Activated CD8-positive, alpha-beta T cell treated with anti-CD3 and anti-CD28 coated beads, Interleukin-2, amount 10 ng/mL, durations not matched to agents 7 days and 5 days (primary cell): ENCODE results near the gene AMZ1. TPM values are rescaled to one million over a fixed set of nuclear protein-coding genes. Genes with fewer than 3 reads are reported as not detected.

Experiments used
- ATAC-seq: fragments of 150-1000 bp; cut with Tn5 transposase; one replicate; pipeline ENCODE4 v1.10.0; 2021; ENCODE audit warnings: moderate library complexity
- CTCF ChIA-PET: fragments of 350-600 bp; sonication (Branson Sonifier 250); formaldehyde crosslinking; loops from one replicate; lab custom pipeline; 2021; ENCODE audit warnings: antibody characterized with exemption; lab: Charles Lee
- POLR2A ChIA-PET: fragments of 350-600 bp; sonication (Branson Sonifier 250); formaldehyde crosslinking; loops from one replicate; lab custom pipeline; 2021; ENCODE audit warnings: antibody characterized with exemption; lab: Charles Lee
- DNase-seq: peaks from one replicate; pipeline ENCODE4 v3.0.0-alpha.2; 2020
- H3K27ac Mint-ChIP-seq: one replicate; pipeline ENCODE4 v1.8.0; 2021; ENCODE audit warnings: mild to moderate bottlenecking, mixed read lengths
- H3K27me3 Mint-ChIP-seq: one replicate; pipeline ENCODE4 v1.8.0; 2021; ENCODE audit warnings: low read depth, mixed read lengths
- H3K36me3 Mint-ChIP-seq: one replicate; pipeline ENCODE4 v1.8.0; 2021; ENCODE audit warnings: low read depth, mixed read lengths
- H3K4me1 Mint-ChIP-seq: one replicate; pipeline ENCODE4 v1.8.0; 2021; ENCODE audit warnings: low read depth, mixed read lengths
- H3K4me3 Mint-ChIP-seq: one replicate; pipeline ENCODE4 v1.8.0; 2021; ENCODE audit warnings: mild to moderate bottlenecking, mixed read lengths
- H3K9me3 Mint-ChIP-seq: one replicate; pipeline ENCODE4 v1.8.0; 2022; ENCODE audit warnings: mixed read lengths; ENCODE audit not compliant: insufficient read depth
- total RNA-seq, 2 experiments: library from RNA; stranded (reverse); gene quantifications; one replicate each; pipeline ENCODE4 v1.2.3, GENCODE V29; 2021

The AMZ1 gene
- total RNA-seq, 2 experiments from 2014 or later: not detected

DNA sequence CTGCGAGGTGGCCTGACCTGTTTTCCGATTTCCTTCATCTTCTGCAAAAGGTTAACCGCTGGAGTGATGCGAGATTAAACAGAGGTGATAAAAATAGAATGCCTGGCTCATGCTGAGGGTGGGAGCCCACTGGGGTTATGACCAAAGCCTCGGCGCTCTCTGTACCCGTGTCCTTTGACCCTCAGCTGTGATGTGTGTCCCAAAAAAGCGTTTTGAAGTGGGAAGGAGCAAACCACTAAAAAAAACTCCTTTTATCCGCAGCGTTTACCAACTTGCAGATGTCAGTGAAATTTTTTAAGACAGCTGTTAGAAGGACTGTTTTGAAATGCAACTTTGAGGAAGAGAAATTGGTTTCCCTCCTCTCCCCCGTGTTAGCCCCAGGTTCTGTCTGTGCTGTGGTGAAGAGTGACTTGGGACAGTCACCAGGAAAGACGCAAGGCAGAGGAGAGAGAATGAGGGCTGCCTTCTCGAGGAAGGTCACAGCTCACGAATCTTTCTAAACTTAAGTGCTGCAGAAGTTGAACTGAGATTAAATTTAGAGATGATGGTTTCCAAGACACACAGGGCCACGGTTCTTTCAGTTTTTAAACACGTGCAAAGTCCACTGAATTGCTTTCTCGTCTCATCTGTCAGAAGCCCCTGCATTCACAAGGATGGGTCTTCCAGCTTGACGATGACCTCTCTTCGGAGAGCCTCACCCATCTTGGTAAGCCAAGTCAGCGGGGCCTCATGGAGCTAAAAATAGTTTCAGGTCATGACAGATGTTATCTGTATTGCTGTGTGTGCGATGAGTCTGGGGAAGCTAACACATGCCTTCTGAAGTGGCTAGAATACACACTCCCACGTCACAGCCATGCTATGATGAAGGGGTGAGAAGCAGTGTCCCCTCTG, 27.6 kb downstream of the AMZ1 start:
- H3K27ac Mint-ChIP-seq: peak overlapping the region; percentile 73
- ChIA-PET POLR2A (interaction anchor here (0.9 to 1.4 kb wide), 2 partner anchors 17 to 70 kb away, joined by 3 to 5 read pairs; no protein-coding TSS in a partner anchor), CTCF (interaction anchor here (0.8 to 2.7 kb wide), 5 partner anchors 14 to 325 kb away, joined by 3 to 16 read pairs (median 4); no protein-coding TSS in a partner anchor)
- H3K27me3 Mint-ChIP-seq: peaks cover 17% of the 10 kb centered on the region
- no peaks in the 10 kb centered on the region for H3K9me3 Mint-ChIP-seq
- H3K36me3 Mint-ChIP-seq: no peaks in the 10 kb centered on the region
- H3K4me1 Mint-ChIP-seq: peaks cover 85% of the 10 kb centered on the region
- ATAC-seq: peak; percentile 76
- H3K4me3 Mint-ChIP-seq: peak overlapping the region; percentile 47
- DNase-seq: peak; percentile 66

DNA sequence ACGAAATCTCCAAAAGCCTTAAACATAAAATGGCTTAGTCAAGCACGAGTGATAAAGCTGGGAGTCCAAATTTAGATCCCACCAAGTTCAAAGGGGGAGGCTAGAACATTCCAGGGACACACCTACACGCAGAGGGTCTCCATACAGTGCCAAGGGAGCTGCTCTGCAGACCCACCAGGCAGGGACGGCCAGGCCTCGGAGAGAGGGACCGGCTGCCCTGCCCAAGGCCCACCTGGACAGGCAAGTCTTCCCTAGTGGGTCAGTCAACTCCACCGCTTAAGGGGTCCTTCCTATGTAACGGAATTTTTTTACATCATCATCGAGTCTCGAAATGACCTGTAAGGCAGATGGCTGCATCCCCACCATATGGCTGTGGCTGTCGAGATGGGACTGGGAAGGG, 28.5 kb downstream of the AMZ1 start:
- ChIA-PET POLR2A (no interaction called here), CTCF (interaction anchor here (0.8 to 2.7 kb wide), 5 partner anchors 17 to 325 kb away, joined by 3 to 16 read pairs (median 4); no protein-coding TSS in a partner anchor)
- Mint-ChIP-seq H3K4me1 (peaks cover 81% of the 10 kb centered on the region), H3K27me3 (peaks cover 17% of the 10 kb centered on the region), H3K27ac (no peak overlapping the region), H3K9me3 (no peaks in the 10 kb centered on the region), H3K36me3 (no peaks in the 10 kb centered on the region), H3K4me3 (peak overlapping the region; percentile 47)
- DNase-seq (no peak), ATAC-seq (no peak)

DNA sequence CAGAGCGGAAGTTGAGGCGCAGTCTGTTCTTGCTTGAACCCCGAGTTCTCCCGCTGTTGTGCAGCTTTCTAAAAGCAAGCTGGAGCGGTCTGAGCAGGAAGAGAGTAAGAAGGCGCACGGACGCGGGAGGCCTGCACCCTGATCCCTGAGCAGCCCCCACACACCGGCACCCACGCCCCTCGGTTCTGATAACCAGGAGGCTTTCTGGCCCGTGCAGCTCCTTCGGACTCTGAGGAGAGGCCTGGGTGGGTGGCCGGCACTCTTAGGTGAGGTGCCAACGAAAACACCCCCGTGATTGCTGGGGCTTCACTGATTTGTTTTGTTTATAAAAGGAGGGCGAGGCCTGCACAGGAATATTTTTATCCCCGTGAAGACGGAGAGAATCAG, 28.9 kb downstream of the AMZ1 start:
- Mint-ChIP-seq H3K27me3 (peaks cover 17% of the 10 kb centered on the region), H3K4me1 (peaks cover 79% of the 10 kb centered on the region), H3K4me3 (no peak overlapping the region), H3K27ac (no peak overlapping the region), H3K9me3 (no peaks in the 10 kb centered on the region), H3K36me3 (no peaks in the 10 kb centered on the region)
- DNase-seq: no peak
- ChIA-PET POLR2A (no interaction called here), CTCF (interaction anchor here (1.1 to 1.6 kb wide), 3 partner anchors 10 to 47 kb away, joined by 3 read pairs; no protein-coding TSS in a partner anchor)
- ATAC-seq: no peak

DNA sequence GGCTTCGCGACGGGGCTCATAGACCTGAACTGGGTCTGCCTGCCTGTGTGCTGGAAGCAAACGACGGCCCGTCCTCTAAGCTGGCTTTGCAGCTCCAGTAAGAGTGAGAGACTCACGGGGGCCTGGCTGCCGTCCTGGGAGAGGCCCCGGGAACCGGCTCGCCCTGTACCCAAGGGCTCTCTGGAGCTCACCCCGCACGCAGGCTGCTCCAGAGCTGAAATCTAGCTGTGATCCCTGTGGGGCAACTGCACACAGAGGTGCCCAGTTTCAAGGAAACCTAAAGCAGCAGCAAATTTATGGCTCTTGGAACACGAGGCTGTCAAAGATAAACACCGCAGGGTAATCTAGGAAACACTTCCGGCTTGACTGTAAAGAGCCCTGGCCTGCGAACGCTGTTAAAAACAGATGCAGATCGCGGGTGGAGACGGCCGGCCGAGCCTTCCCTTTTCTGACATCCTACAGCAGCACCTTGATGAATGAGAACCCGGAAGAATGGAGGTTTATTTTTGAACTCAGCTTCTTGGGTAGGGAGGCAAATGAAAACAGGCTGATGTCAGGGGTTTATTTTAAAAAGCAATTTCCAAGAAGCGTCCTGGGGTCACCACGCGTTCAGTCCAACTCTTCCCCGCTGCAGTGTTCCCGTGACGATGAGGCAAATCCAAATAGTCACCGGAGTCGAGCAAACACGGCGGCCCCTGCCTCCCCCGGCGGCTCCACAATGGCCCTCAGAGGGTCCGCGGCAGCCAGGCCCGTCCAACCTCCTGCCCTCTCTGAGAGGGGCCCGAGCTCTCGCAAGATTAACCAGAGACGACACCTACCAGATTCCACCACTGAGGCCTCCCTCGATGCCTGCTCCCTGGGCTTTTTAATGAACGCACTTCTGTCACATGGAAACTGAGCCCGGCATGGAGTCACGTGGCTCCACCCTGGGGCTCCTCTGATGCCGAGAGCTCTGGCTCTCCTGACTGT, 29.6 kb downstream of the AMZ1 start:
- peak; percentile 49 for DNase-seq
- H3K9me3 Mint-ChIP-seq: no peaks in the 10 kb centered on the region
- H3K27ac Mint-ChIP-seq: peak overlapping the region; percentile 63
- H3K4me3 Mint-ChIP-seq: no peak overlapping the region
- H3K36me3 Mint-ChIP-seq: no peaks in the 10 kb centered on the region
- no peak for ATAC-seq
- peaks cover 75% of the 10 kb centered on the region for H3K4me1 Mint-ChIP-seq
- ChIA-PET CTCF (interaction anchor here (0.9 to 2.9 kb wide), 8 partner anchors 7 to 73 kb away, joined by 3 to 39 read pairs (median 3); no protein-coding TSS in a partner anchor), POLR2A (no interaction called here)
- peaks cover 17% of the 10 kb centered on the region for H3K27me3 Mint-ChIP-seq

DNA sequence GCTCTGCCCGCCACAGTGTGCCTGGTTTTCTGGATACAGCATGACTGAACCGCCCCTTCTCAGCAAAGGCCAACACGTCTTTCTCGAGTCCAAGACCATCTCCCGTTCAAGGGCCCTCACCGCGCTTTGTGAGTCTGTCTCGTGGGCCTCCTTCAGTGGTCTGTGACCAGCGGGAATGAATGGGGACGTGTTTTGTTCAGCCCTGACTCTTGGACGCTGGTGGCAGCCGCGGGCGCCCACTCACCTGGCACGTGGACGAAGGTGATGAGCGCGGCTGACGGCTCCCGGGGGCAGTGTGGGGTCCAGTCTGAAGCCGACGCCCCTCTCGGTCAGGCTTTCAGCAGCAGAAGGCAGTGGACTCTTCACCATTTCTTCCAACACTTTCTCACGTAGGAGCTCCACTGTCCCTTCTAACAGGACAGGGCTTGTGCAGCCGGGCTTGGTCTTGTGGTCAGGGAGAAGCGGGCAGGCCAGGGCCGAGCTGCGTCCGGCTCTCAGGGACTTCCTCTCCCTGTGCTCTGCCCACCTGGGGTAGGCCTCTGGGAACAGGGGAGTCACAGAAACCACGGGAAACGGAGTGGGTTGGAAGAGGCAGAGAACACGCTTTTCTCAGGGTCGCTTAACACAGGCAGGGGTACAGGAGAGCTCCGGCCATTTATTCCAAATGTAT, 30.4 kb downstream of the AMZ1 start:
- ATAC-seq: no peak
- CTCF ChIA-PET: interaction anchor here (0.9 to 2.9 kb wide), 12 partner anchors 8 to 110 kb away, joined by 3 to 39 read pairs (median 4); no protein-coding TSS in a partner anchor
- no peak overlapping the region for H3K27ac Mint-ChIP-seq
- peaks cover 77% of the 10 kb centered on the region for H3K4me1 Mint-ChIP-seq
- DNase-seq: no peak
- H3K36me3 Mint-ChIP-seq: no peaks in the 10 kb centered on the region
- peaks cover 17% of the 10 kb centered on the region for H3K27me3 Mint-ChIP-seq
- H3K4me3 Mint-ChIP-seq: no peak overlapping the region
- POLR2A ChIA-PET: interaction anchor here (1.1 kb wide), 1 partner anchor 8 kb away, joined by 7 read pairs; no protein-coding TSS in a partner anchor
- H3K9me3 Mint-ChIP-seq: no peaks in the 10 kb centered on the region

DNA sequence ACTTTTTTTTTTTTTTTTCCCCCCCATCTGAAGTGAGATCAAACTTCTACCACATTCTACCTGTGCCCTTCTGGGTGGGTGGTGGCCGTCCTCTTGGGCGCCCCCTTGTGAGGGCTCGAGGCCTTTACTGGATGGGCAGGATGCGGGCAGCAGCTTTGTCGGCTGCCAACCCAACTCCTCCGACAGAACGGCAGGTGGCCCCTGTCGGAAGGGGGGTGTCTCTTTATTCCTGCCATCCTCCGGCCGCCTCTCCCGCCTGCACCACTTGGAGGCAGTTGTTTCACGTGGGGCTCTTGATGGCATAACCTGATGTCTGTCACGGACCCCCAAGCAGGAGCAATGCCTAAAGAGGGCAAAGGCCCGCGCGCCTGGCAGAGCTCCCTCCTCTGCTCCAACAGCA, 31.0 kb downstream of the AMZ1 start:
- ATAC-seq (peak; percentile 56), DNase-seq (peak; percentile 77)
- CTCF ChIA-PET: interaction anchor here (0.9 to 2.9 kb wide), 11 partner anchors 9 to 313 kb away, joined by 3 to 39 read pairs (median 4); no protein-coding TSS in a partner anchor
- POLR2A ChIA-PET: interaction anchor here (1.1 kb wide), 1 partner anchor 9 kb away, joined by 7 read pairs; no protein-coding TSS in a partner anchor
- H3K27ac Mint-ChIP-seq: no peak overlapping the region
- H3K36me3 Mint-ChIP-seq: no peaks in the 10 kb centered on the region
- peaks cover 71% of the 10 kb centered on the region for H3K4me1 Mint-ChIP-seq
- H3K4me3 Mint-ChIP-seq: no peak overlapping the region
- H3K9me3 Mint-ChIP-seq: no peaks in the 10 kb centered on the region
- peaks cover 11% of the 10 kb centered on the region for H3K27me3 Mint-ChIP-seq

DNA sequence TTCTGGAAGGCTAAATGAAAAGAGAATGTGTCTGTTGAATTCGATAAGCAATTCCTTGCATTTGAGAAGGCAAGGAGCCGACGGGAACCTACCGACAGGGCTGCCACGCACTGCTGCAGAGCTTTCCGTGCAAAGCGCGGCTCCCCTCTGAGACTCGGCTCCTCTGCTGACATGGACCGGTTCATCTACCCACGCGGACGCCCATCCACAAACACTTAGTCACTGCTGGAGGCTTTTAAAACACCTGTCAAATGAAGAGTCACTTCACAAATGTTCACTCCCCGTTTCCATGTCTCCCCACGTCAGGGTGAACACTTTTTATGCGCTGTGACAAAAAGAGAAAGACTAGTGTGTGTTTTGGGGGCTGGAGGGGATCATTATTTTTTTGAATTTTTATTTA, 32.0 kb downstream of the AMZ1 start:
- Mint-ChIP-seq H3K27ac (no peak overlapping the region), H3K36me3 (no peaks in the 10 kb centered on the region), H3K4me1 (peaks cover 68% of the 10 kb centered on the region), H3K9me3 (no peaks in the 10 kb centered on the region), H3K27me3 (peaks cover 3% of the 10 kb centered on the region), H3K4me3 (no peak overlapping the region)
- CTCF ChIA-PET: interaction anchor here (1.0 to 2.9 kb wide), 7 partner anchors 9 to 314 kb away, joined by 3 to 39 read pairs (median 4); no protein-coding TSS in a partner anchor
- ATAC-seq: no peak
- POLR2A ChIA-PET: interaction anchor here (0.6 kb wide), 1 partner anchor 125 kb away, joined by 3 read pairs; no protein-coding TSS in a partner anchor
- no peak for DNase-seq

DNA sequence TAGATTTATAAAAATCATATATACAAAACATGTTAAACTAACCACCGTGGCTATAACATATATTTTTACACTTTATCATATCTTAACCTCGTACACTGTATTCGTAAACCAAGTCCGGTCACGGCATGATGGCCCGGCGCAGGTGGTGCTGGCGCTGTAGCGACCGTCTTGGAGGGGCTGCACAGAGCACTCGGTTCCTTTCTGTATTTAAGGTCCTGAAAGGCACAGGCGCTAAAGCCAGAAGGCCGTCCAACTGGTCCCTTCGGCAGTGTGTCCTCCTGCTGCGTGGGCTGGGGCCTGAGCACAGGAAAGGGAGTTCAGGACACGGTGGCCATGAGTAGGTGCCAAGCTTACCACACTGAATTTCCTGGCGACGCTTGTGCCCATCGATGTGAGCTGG, 33.8 kb downstream of the AMZ1 start:
- DNase-seq (no peak), ATAC-seq (no peak)
- Mint-ChIP-seq H3K4me1 (peaks cover 51% of the 10 kb centered on the region), H3K4me3 (no peak overlapping the region), H3K27me3 (peaks cover 3% of the 10 kb centered on the region), H3K9me3 (no peaks in the 10 kb centered on the region), H3K27ac (no peak overlapping the region), H3K36me3 (no peaks in the 10 kb centered on the region)
- ChIA-PET POLR2A (no interaction called here), CTCF (interaction anchor here (0.9 to 1.9 kb wide), 2 partner anchors 11 to 36 kb away, joined by 3 to 21 read pairs; no protein-coding TSS in a partner anchor)

DNA sequence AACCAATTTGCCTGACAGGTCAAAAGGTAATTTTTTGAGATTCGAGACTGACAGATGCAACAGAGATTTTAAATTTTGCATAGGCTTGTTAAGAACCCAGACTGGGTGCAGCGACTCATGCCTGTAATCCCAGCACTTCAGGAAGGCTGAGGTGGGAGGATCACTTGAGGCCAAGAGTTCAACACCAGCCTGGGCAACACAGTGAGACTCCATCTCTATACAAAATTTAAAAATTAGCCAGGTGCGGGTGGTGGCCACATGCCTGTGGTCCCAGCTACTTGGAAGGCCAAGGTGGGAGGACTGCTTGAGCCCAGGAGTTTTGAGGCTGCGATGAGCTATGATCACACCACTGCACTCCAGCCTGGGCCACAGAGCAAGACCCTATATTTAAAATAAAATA, 34.6 kb downstream of the AMZ1 start:
- Mint-ChIP-seq H3K4me3 (no peak overlapping the region), H3K27me3 (peaks cover 3% of the 10 kb centered on the region), H3K4me1 (peaks cover 44% of the 10 kb centered on the region), H3K36me3 (no peaks in the 10 kb centered on the region), H3K27ac (no peak overlapping the region), H3K9me3 (no peaks in the 10 kb centered on the region)
- no peak for ATAC-seq
- CTCF ChIA-PET: interaction anchor here (0.9 to 2.3 kb wide), 3 partner anchors 12 to 52 kb away, joined by 3 to 10 read pairs (median 3); no protein-coding TSS in a partner anchor
- POLR2A ChIA-PET: no interaction called here
- no peak for DNase-seq

DNA sequence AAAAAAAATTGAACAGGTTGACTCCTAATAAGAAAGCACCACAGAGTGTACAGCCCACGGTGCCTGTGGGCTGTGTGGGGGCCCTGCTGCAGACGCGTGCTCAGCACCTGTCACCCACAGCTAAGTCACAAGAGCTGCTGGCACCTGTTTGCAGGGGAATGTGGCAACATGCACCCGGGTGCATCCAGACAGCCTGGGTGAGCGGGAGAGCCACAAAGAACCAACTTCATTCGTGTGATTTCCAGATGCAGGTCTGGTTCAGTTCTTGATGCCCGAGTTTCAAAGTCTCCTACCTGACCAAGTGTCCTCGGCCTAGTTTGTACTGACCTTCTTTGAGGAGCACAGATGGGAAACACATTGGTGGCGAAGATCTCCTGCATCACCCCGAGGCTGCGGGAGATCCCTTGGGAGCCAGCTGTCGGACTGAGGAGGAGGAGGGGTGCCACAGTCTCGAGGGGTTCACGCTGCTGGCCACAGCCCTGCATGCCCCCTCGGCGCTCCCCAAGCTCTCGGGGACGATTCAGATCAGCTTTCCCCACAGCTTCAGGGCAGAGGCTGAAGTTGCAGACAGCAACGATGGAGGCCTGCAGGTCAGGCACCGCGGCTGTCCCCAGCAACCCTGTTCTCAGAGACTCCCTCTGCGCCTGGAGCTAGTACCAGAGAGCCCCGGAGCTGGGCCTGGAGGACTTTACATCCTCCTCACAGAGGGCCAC, 35.3 kb downstream of the AMZ1 start:
- no peak overlapping the region for H3K27ac Mint-ChIP-seq
- ChIA-PET CTCF (interaction anchor here (0.7 to 2.3 kb wide), 4 partner anchors 13 to 142 kb away, joined by 3 to 10 read pairs (median 3); no protein-coding TSS in a partner anchor), POLR2A (interaction anchor here (1.0 kb wide), 1 partner anchor 11 kb away, joined by 3 read pairs; no protein-coding TSS in a partner anchor)
- ATAC-seq: no peak
- H3K9me3 Mint-ChIP-seq: no peaks in the 10 kb centered on the region
- no peak overlapping the region for H3K4me3 Mint-ChIP-seq
- H3K36me3 Mint-ChIP-seq: no peaks in the 10 kb centered on the region
- peaks cover 37% of the 10 kb centered on the region for H3K4me1 Mint-ChIP-seq
- DNase-seq: no peak
- peaks cover 3% of the 10 kb centered on the region for H3K27me3 Mint-ChIP-seq
